Tibial artery (tissue), 4 donors: ENCODE measurements around the gene SOCS2.
A peak's percentile ranks its signal among the peaks of the same experiment; 100 is the strongest.

Experiments used
- DNase-seq, 2 donors: peaks; one replicate each; pipeline ENCODE4 v3.0.0-alpha.2; 2019
- H3K27ac ChIP-seq, 2 donors: fragments of 200-600 bp; sonication (generic) in 1 of 2; 1 replicate in 1 of 2; 2 replicates in 1 of 2; pipeline ENCODE4 v1.5.1; 2018 to 2019; ENCODE audit warnings: mild to moderate bottlenecking in 1 of 2
- H3K27me3 ChIP-seq, 2 donors: fragments of 200-600 bp; sonication (generic) in 1 of 2; one replicate each; pipeline versions ENCODE4 v1.5.1 to v1.6.0; 2016 to 2019
- H3K36me3 ChIP-seq, 3 donors: fragments of 200-600 bp; sonication (generic) in 2 of 3; one replicate each; pipeline ENCODE4 v1.5.1; 2016 to 2019; ENCODE audit warnings: mild to moderate bottlenecking in 2 of 3
- H3K4me1 ChIP-seq, 4 donors: fragments of 200-600 bp; sonication (generic) in 2 of 4; 1 replicate in 3 of 4; 2 replicates in 1 of 4; pipeline ENCODE4 v1.5.1; 2016 to 2019
- H3K4me3 ChIP-seq, 2 donors: fragments of 200-600 bp; sonication (generic) in 1 of 2; 1 replicate in 1 of 2; 2 replicates in 1 of 2; pipeline ENCODE4 v1.5.1; 2018 to 2019; ENCODE audit warnings: mild to moderate bottlenecking in 2 of 2
- H3K9me3 ChIP-seq, 3 donors: fragments of 200-600 bp; sonication (generic) in 1 of 3; one replicate each; pipeline ENCODE4 v1.5.1; 2016 to 2019
- CTCF ChIP-seq, 2 experiments: fragments of 200-600 bp in 1 of 2; fragments of 450-650 bp in 1 of 2; IDR thresholded peaks; one replicate each; pipeline ENCODE4 v1.5.1; 2017 to 2019; ENCODE audit warnings: antibody characterized with exemption in 2 of 2, mild to moderate bottlenecking in 1 of 2, moderate library complexity in 1 of 2
- intact Hi-C: fragments of 100-400 bp; cut with DNase I; formaldehyde crosslinking; loops from one replicate; pipeline ENCODE4 v1.15.0; 2023; ENCODE audit warnings: low total_unique reads

The SOCS2 gene, protein sequence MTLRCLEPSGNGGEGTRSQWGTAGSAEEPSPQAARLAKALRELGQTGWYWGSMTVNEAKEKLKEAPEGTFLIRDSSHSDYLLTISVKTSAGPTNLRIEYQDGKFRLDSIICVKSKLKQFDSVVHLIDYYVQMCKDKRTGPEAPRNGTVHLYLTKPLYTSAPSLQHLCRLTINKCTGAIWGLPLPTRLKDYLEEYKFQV

GRCh38 chr12:93571925-93572711 lies at the start of gene SOCS2:
Gene SOCS2 (plus strand): TSS chr12:93572675. CDS start chr12:93572898, 223 bp downstream.
- peak; percentile 22 to 70 for DNase-seq
- Histone ChIP-seq H3K27me3 (peaks cover 0 to 24% of the 10 kb centered on the region in 2 donors), H3K9me3 (no peaks in the 10 kb centered on the region), H3K4me1 (peaks cover 0 to 29% (median 18%) of the 10 kb centered on the region in 4 donors), H3K27ac (peak within 1 kb of the TSS; percentile 60 to 86), H3K36me3 (peaks cover 0 to 4% (median 0%) of the 10 kb centered on the region in 3 donors), H3K4me3 (peak within 1 kb of the TSS; percentile 73 to 77)
- intact Hi-C loops: loop anchor here (2.0 to 5.0 kb wide), 4 partner anchors 105 to 530 kb away; partner anchors contain the start of gene CRADD
- no peak for TF ChIP-seq CTCF (IDR thresholded peaks at IDR 0.05)

DNA sequence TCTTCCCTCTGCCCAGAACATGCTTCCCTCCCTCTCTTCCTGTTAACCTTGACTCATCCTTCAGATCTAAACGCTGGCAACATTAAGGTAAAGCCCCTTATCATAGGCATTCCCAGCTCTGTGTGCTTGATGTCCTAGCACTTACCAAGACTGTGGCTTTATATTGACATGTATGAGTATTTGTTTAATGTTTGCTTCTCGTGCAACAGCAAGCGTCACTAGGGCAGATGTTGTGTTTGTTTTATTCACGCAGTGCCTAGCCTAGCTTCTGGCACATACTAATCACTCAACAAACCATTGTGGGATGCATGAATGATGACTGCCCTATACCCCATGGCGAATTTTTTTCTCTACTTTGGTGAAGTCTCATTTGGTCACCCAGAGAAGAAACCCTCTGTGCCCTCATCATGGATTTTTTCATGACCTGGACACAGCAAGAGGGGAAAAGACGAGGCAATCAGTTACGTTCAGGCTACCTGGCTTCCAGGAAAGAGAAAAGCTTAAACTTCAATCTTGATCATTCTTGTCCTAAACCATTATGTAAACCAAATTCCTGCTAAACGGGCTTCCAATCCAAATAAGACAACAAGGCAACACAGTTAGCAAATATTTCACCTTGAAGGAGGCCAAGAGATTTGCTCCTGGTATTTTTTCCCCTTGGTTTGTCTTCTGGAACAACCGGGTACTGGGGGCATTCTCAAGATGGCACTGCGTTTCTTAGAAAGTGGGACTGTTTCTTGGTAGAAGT lies 47.9 kb upstream of the SOCS2 start:
- H3K4me3 ChIP-seq: no peak overlapping the region
- no peak for TF ChIP-seq CTCF (IDR thresholded peaks at IDR 0.05)
- peaks cover 0 to 2% of the 10 kb centered on the region in 2 donors for H3K27me3 ChIP-seq
- H3K36me3 ChIP-seq: no peaks in the 10 kb centered on the region
- DNase-seq: no peak
- H3K27ac ChIP-seq: no peak overlapping the region
- peaks cover 0 to 5% (median 0%) of the 10 kb centered on the region in 4 donors for H3K4me1 ChIP-seq
- H3K9me3 ChIP-seq: no peaks in the 10 kb centered on the region
- intact Hi-C loops: no loop called here

- Histone ChIP-seq H3K4me3 (no peak overlapping the region), H3K9me3 (no peaks in the 10 kb centered on the region), H3K27ac (no peak overlapping the region), H3K27me3 (peaks cover 0 to 2% of the 10 kb centered on the region in 2 donors), H3K36me3 (no peaks in the 10 kb centered on the region), H3K4me1 (peaks cover 0 to 5% (median 0%) of the 10 kb centered on the region in 4 donors)
- DNase-seq: no peak
- no peak for TF ChIP-seq CTCF (IDR thresholded peaks at IDR 0.05)
- intact Hi-C loops: no loop called here
Observed at GRCh38 chr12:93526786-93527428, 45.6 kb upstream of the SOCS2 start.

DNA sequence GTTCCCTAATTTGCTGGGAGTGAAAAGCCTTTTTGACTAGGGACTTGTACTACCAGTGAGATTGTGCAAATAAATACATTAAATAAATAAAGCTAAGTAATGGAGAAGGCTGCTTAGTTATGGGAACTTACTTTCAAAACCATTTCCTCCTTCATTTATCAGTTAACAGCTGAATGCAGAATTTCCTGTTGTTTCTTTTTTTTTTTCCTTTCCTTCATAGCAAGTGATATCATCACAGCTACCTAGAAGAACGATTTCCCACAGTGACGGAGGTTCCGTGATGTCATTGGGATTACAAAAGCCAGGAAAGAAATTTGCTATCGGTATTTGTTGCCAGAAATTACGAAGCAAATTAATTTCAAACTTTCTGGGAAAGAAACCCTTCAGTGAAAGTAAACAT lies 42.1 kb upstream of the SOCS2 start:
- intact Hi-C loops: no loop called here

More for the DNA sequence above, 42.1 kb upstream of the SOCS2 start:
- TF ChIP-seq CTCF (IDR thresholded peaks at IDR 0.05): no peak
- Histone ChIP-seq H3K9me3 (no peaks in the 10 kb centered on the region), H3K4me3 (no peak overlapping the region), H3K36me3 (no peaks in the 10 kb centered on the region), H3K27ac (no peak overlapping the region), H3K4me1 (peaks cover 0 to 5% (median 0%) of the 10 kb centered on the region in 4 donors), H3K27me3 (peaks cover 0 to 2% of the 10 kb centered on the region in 2 donors)
- DNase-seq: no peak
